Neuronal stem cell (in vitro differentiated cells): ENCODE results near the gene TRIM41.

Experiments used
- DNase-seq: peaks from one replicate; pipeline ENCODE4 v3.0.0-alpha.2; 2013; ENCODE audit warnings: low spot score
- H2AFZ ChIP-seq: one replicate; pipeline ENCODE4 v1.6.1; 2013; ENCODE audit warnings: mild to moderate bottlenecking, low read length, inconsistent platforms
- H2AK5ac ChIP-seq: 2 replicates; pipeline ENCODE4 v1.6.1; 2013; ENCODE audit warnings: low read depth, mild to moderate bottlenecking, inconsistent platforms, low read length, moderate library complexity, mixed read lengths
- H2BK120ac ChIP-seq: 2 replicates; pipeline ENCODE4 v1.6.1; 2013; ENCODE audit warnings: low read depth, mild to moderate bottlenecking, inconsistent platforms, low read length, moderate library complexity, mixed read lengths
- H2BK12ac ChIP-seq: one replicate; pipeline ENCODE4 v1.6.1; 2013; ENCODE audit warnings: low read length, inconsistent platforms
- H2BK15ac ChIP-seq: 2 replicates; pipeline ENCODE4 v1.6.1; 2013; ENCODE audit warnings: mild to moderate bottlenecking, low read length, inconsistent platforms, mixed read lengths
- H2BK5ac ChIP-seq: one replicate; pipeline ENCODE4 v1.6.1; 2013; ENCODE audit warnings: inconsistent platforms, mild to moderate bottlenecking, low read length, moderate library complexity
- H3K14ac ChIP-seq: one replicate; pipeline ENCODE4 v1.6.1; 2013; ENCODE audit warnings: low read length, inconsistent platforms
- H3K18ac ChIP-seq: 2 replicates; pipeline ENCODE4 v1.6.1; 2013; ENCODE audit warnings: low read length, inconsistent platforms
- H3K23ac ChIP-seq: 2 replicates; pipeline ENCODE4 v1.6.1; 2013; ENCODE audit warnings: low read depth, mild to moderate bottlenecking, mixed read lengths, low read length, inconsistent platforms; ENCODE audit not compliant: poor library complexity
- H3K27ac ChIP-seq: replicated peaks from 3 replicates; pipeline ENCODE4 v1.5.1; 2013; ENCODE audit warnings: low read length, inconsistent platforms
- H3K27me3 ChIP-seq, 3 experiments: 2 replicates each; pipeline ENCODE4 v1.6.1; 2013; ENCODE audit warnings: low read length in 3 of 3, mild to moderate bottlenecking in 2 of 3, inconsistent platforms in 1 of 3, low read depth in 1 of 3, mixed read lengths in 1 of 3, moderate library complexity in 1 of 3; ENCODE audit not compliant: control insufficient read depth in 3 of 3, insufficient read depth in 3 of 3
- H3K36me3 ChIP-seq, 2 donors: replicated peaks in 1 of 2; 2 replicates each; pipeline ENCODE4 v1.6.1; 2013; ENCODE audit warnings: low read length in 2 of 2; ENCODE audit not compliant: control insufficient read depth in 2 of 2, insufficient read depth in 2 of 2
- H3K4ac ChIP-seq: 2 replicates; pipeline ENCODE4 v1.6.1; 2013; ENCODE audit warnings: inconsistent platforms, mild to moderate bottlenecking, low read length, moderate library complexity
- H3K4me1 ChIP-seq, 2 donors: 1 replicate in 1 of 2; 2 replicates in 1 of 2; pipeline ENCODE4 v1.6.1; 2013; ENCODE audit warnings: low read length in 2 of 2, low read depth in 1 of 2; ENCODE audit not compliant: control insufficient read depth in 2 of 2, insufficient read depth in 1 of 2
- H3K4me2 ChIP-seq: one replicate; pipeline ENCODE4 v1.6.1; 2013; ENCODE audit warnings: mild to moderate bottlenecking, low read length, inconsistent platforms; ENCODE audit not compliant: insufficient read depth, poor library complexity, severe bottlenecking
- H3K4me3 ChIP-seq, 2 donors: 2 replicates each; pipeline ENCODE4 v1.5.1; 2013; ENCODE audit warnings: low read length in 2 of 2, mild to moderate bottlenecking in 2 of 2, inconsistent platforms in 1 of 2, moderate library complexity in 1 of 2
- H3K79me1 ChIP-seq: one replicate; pipeline ENCODE4 v1.6.1; 2013; ENCODE audit warnings: low read depth, mild to moderate bottlenecking, inconsistent platforms, low read length, moderate library complexity
- H3K9ac ChIP-seq: one replicate; pipeline ENCODE4 v1.6.1; 2013; ENCODE audit warnings: mild to moderate bottlenecking, low read depth, low read length, inconsistent platforms; ENCODE audit not compliant: poor library complexity
- H3K9me3 ChIP-seq, 2 donors: replicated peaks in 1 of 2; 2 replicates each; pipeline versions ENCODE3 to v1.6.1; 2013; ENCODE audit warnings: low read length in 2 of 2, mild to moderate bottlenecking in 2 of 2, inconsistent platforms in 1 of 2, low read depth in 1 of 2, mixed read lengths in 1 of 2, moderate library complexity in 1 of 2; ENCODE audit not compliant: control insufficient read depth in 2 of 2, insufficient read depth in 1 of 2
- H4K8ac ChIP-seq: one replicate; pipeline ENCODE4 v1.6.1; 2013; ENCODE audit warnings: low read depth, mild to moderate bottlenecking, inconsistent platforms, low read length, moderate library complexity
- H4K91ac ChIP-seq: one replicate; pipeline ENCODE4 v1.6.1; 2013; ENCODE audit warnings: low read length, low read depth, mild to moderate bottlenecking, inconsistent platforms; ENCODE audit not compliant: poor library complexity
- WGBS, 2 donors: extraction: QIAGEN DNeasy Blood & Tissue Kit; methylation state at CpG; one replicate each; pipeline ENCODE4 v1.1.7; 2013; ENCODE audit warnings: missing lambda C conversion rate in 2 of 2, mixed read lengths in 1 of 2; ENCODE audit not compliant: insufficient read length in 2 of 2, insufficient replicate concordance in 1 of 2; ENCODE audit errors: extremely low coverage in 2 of 2; 5-methylcytosine and 5-hydroxymethylcytosine counted together

The TRIM41 gene

GRCh38 chr5:181237729-181238385, 14.8 kb downstream of the TRIM41 start:
- Histone ChIP-seq H3K27me3 (no peaks in the 10 kb centered on the region), H3K36me3 (peaks cover 63 to 98% of the 10 kb centered on the region in 2 donors), H4K91ac (no peak overlapping the region), H2BK120ac (no peak overlapping the region), H3K18ac (no peak overlapping the region), H4K8ac (no peak overlapping the region), H3K4me1 (peaks cover 10 to 12% of the 10 kb centered on the region in 2 donors), H3K4me3 (no peak overlapping the region), H3K4me2 (no peak overlapping the region), H2AFZ (no peak overlapping the region), H2BK15ac (no peak overlapping the region), H3K14ac (no peak overlapping the region), H2AK5ac (no peak overlapping the region), H2BK12ac (no peak overlapping the region), H2BK5ac (no peak overlapping the region), H3K23ac (no peak overlapping the region), H3K9me3 (no peaks in the 10 kb centered on the region), H3K4ac (no peak overlapping the region), H3K27ac (no peak overlapping the region), H3K79me1 (peaks cover 9% of the 10 kb centered on the region), H3K9ac (no peak overlapping the region)
- no CpG with 5 or more reads among the region's 5 CpGs for WGBS, 2 donors
- no peak for DNase-seq

GRCh38 chr5:181239062-181239663, 16.1 kb downstream of the TRIM41 start:
- Histone ChIP-seq H2AFZ (no peak overlapping the region), H3K18ac (no peak overlapping the region), H3K4ac (no peak overlapping the region), H2AK5ac (no peak overlapping the region), H3K27ac (no peak overlapping the region), H3K36me3 (peaks cover 58 to 89% of the 10 kb centered on the region in 2 donors), H3K9me3 (no peaks in the 10 kb centered on the region), H3K27me3 (no peaks in the 10 kb centered on the region), H3K14ac (no peak overlapping the region), H3K23ac (no peak overlapping the region), H3K79me1 (peaks cover 9% of the 10 kb centered on the region), H4K91ac (no peak overlapping the region), H3K4me3 (peak overlapping the region in 1 of 2 donors; percentile 10), H2BK15ac (no peak overlapping the region), H2BK5ac (no peak overlapping the region), H3K9ac (no peak overlapping the region), H4K8ac (no peak overlapping the region), H2BK120ac (no peak overlapping the region), H2BK12ac (no peak overlapping the region), H3K4me1 (peaks cover 10 to 12% of the 10 kb centered on the region in 2 donors), H3K4me2 (no peak overlapping the region)
- WGBS, 2 donors = no CpG with 5 or more reads among the region's 9 CpGs
- no peak for DNase-seq

- Histone ChIP-seq H3K4me3 (peak overlapping the region in 1 of 2 donors; percentile 96), H3K9ac (no peak overlapping the region), H3K23ac (no peak overlapping the region), H4K8ac (no peak overlapping the region), H3K4ac (no peak overlapping the region), H3K4me1 (peaks cover 13 to 16% of the 10 kb centered on the region in 2 donors), H3K36me3 (peaks cover 46 to 67% of the 10 kb centered on the region in 2 donors), H3K9me3 (no peaks in the 10 kb centered on the region), H2AFZ (no peak overlapping the region), H2BK120ac (no peak overlapping the region), H4K91ac (no peak overlapping the region), H3K14ac (no peak overlapping the region), H2BK12ac (no peak overlapping the region), H3K79me1 (peaks cover 9% of the 10 kb centered on the region), H3K27me3 (no peaks in the 10 kb centered on the region), H3K18ac (no peak overlapping the region), H2BK5ac (no peak overlapping the region), H2BK15ac (no peak overlapping the region), H3K4me2 (no peak overlapping the region), H2AK5ac (no peak overlapping the region), H3K27ac (no peak overlapping the region)
- WGBS, 2 donors = no CpG with 5 or more reads among the region's 6 CpGs
- no peak for DNase-seq
Measured at GRCh38 chr5:181241393-181241975, 18.4 kb downstream of the TRIM41 start.

- Histone ChIP-seq H2AFZ (no peak overlapping the region), H2BK12ac (no peak overlapping the region), H4K8ac (no peak overlapping the region), H2BK15ac (no peak overlapping the region), H3K14ac (no peak overlapping the region), H3K4ac (no peak overlapping the region), H3K9ac (peak overlapping the region; percentile 71), H2BK120ac (no peak overlapping the region), H4K91ac (no peak overlapping the region), H3K27ac (no peak overlapping the region), H3K4me2 (peak overlapping the region; percentile 77), H2BK5ac (no peak overlapping the region), H3K79me1 (peaks cover 9% of the 10 kb centered on the region), H3K36me3 (peaks cover 41 to 61% of the 10 kb centered on the region in 2 donors), H3K4me3 (peak overlapping the region; percentile 96 to 98), H3K4me1 (peaks cover 13 to 16% of the 10 kb centered on the region in 2 donors), H3K9me3 (no peaks in the 10 kb centered on the region), H3K27me3 (no peaks in the 10 kb centered on the region), H3K18ac (no peak overlapping the region), H2AK5ac (no peak overlapping the region), H3K23ac (no peak overlapping the region)
- DNase-seq = no peak
- no CpG with 5 or more reads among the region's 6 CpGs for WGBS, 2 donors
Measured at GRCh38 chr5:181242031-181242451, 19.0 kb downstream of the TRIM41 start.
